Measurements from ENCODE around the gene PLEKHH2.

- TF ChIP-seq POLR2AphosphoS5 (IDR thresholded peaks at IDR 0.05; ENCODE audit: low read depth) = no peak
- TF ChIP-seq EZH2 (IDR thresholded peaks at IDR 0.05; ENCODE audit: low read depth, unreplicated experiment) = no peak
- TF ChIP-seq CTCF (conservative IDR thresholded peaks at IDR 0.05; ENCODE audit: low read depth in 2 of 2) = no peak
- no peak for TF ChIP-seq CREB1 (CRISPR knock-in tag; IDR thresholded peaks at IDR 0.05; ENCODE audit: low read depth)
- no peak for TF ChIP-seq ZNF462 (CRISPR knock-in tag; IDR thresholded peaks at IDR 0.05)
- no peak for TF ChIP-seq EZH2phosphoT487 (IDR thresholded peaks at IDR 0.05; ENCODE audit: unreplicated experiment)
- no peak for TF ChIP-seq JUNB (IDR thresholded peaks at IDR 0.05; ENCODE audit: unreplicated experiment)
- no peak for TF ChIP-seq STAT1 (IDR thresholded peaks at IDR 0.05; ENCODE audit: unreplicated experiment)
- no peak for TF ChIP-seq ETS1 (IDR thresholded peaks at IDR 0.05)
- no peak for TF ChIP-seq REST (IDR thresholded peaks at IDR 0.05; ENCODE audit: unreplicated experiment)
These were observed 55.5 kb downstream of the PLEKHH2 start for GRCh38 chr2:43692428-43692994.
